Immature natural killer cell (primary cell): ENCODE measurements around the gene SPTSSA. TPM values are rescaled to one million over a fixed set of nuclear protein-coding genes. Genes with fewer than 3 reads are reported as not detected.
"Not testable (repeated sequence)": the region's sequence is repeated elsewhere in the genome, so short reads cannot be mapped to it uniquely, and the experiment has no call there.

ENCODE experiments used
- DNase-seq, 3 donors: peaks; one replicate each; pipeline ENCODE4 v3.0.0; 2022; ENCODE audit warnings: mixed read lengths in 1 of 3
- H3K27ac Mint-ChIP-seq, 6 donors: one replicate each; pipeline ENCODE4 v1.8.0; 2020; ENCODE audit warnings: mixed read lengths in 6 of 6, mild to moderate bottlenecking in 5 of 6, inconsistent platforms in 4 of 6, moderate library complexity in 3 of 6
- H3K27me3 Mint-ChIP-seq, 3 donors: one replicate each; pipeline ENCODE4 v1.8.0; 2020 to 2021; ENCODE audit warnings: low read depth in 3 of 3, mild to moderate bottlenecking in 3 of 3, mixed read lengths in 3 of 3, moderate library complexity in 3 of 3, inconsistent platforms in 1 of 3
- H3K36me3 Mint-ChIP-seq, 3 donors: one replicate each; pipeline ENCODE4 v1.8.0; 2020; ENCODE audit warnings: mixed read lengths in 3 of 3, inconsistent platforms in 2 of 3, mild to moderate bottlenecking in 2 of 3
- H3K4me1 Mint-ChIP-seq, 2 donors: one replicate each; pipeline ENCODE4 v1.8.0; 2020; ENCODE audit warnings: inconsistent platforms in 2 of 2, mild to moderate bottlenecking in 2 of 2, mixed read lengths in 2 of 2, moderate library complexity in 1 of 2
- H3K4me3 Mint-ChIP-seq, 5 donors: one replicate each; pipeline ENCODE4 v1.8.0; 2020; ENCODE audit warnings: mild to moderate bottlenecking in 5 of 5, mixed read lengths in 5 of 5, inconsistent platforms in 3 of 5, moderate library complexity in 3 of 5
- H3K9me3 Mint-ChIP-seq, 6 donors: one replicate each; pipeline ENCODE4 v1.8.0; 2020; ENCODE audit warnings: mild to moderate bottlenecking in 6 of 6, mixed read lengths in 6 of 6, inconsistent platforms in 4 of 6, moderate library complexity in 3 of 6
- polyA plus RNA-seq, 3 donors: library from polyadenylated mRNA; unstranded; fragments of 300-500 nt; fragmentation: Illumina TruSeq; gene quantifications; one replicate each; pipeline ENCODE4 v1.2.3, GENCODE V29; 2021

SPTSSA gene
- polyA plus RNA-seq, 3 donors from 2014 or later, result 18.9 to 26.2 (median 21.9) TPM

GRCh38 chr14:34488528-34488927 is 26.5 kb upstream of the SPTSSA start:
- H3K4me3 Mint-ChIP-seq, result no peak overlapping the region
- no peak overlapping the region for H3K27ac Mint-ChIP-seq
- no peaks in the 10 kb centered on the region for H3K9me3 Mint-ChIP-seq
- H3K36me3 Mint-ChIP-seq, result peaks cover 0 to 4% (median 0%) of the 10 kb centered on the region in 3 donors
- H3K4me1 Mint-ChIP-seq, result no peaks in the 10 kb centered on the region
- no peak for DNase-seq
- peaks cover 0 to 3% (median 2%) of the 10 kb centered on the region in 3 donors for H3K27me3 Mint-ChIP-seq

DNA sequence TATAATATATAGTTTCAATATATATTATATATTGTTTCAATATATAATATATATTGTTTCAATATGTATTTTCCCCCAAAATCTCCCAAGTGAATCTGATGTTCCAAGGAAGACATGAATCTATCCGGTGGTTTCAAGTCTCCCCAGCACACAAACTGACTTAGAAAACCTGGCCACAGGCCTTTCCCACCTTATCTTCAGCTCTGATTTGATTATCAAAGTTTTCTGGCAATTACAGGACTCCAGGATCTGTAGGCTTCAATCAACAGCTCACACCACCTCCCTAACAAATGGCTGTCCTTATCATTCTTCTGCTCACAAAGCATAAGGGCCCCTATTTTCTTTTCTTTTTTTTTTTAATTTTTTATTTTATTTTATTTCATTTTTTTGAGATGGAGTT is 22.7 kb upstream of the SPTSSA start:
- DNase-seq, result no peak
- no peak overlapping the region for H3K27ac Mint-ChIP-seq

DNA sequence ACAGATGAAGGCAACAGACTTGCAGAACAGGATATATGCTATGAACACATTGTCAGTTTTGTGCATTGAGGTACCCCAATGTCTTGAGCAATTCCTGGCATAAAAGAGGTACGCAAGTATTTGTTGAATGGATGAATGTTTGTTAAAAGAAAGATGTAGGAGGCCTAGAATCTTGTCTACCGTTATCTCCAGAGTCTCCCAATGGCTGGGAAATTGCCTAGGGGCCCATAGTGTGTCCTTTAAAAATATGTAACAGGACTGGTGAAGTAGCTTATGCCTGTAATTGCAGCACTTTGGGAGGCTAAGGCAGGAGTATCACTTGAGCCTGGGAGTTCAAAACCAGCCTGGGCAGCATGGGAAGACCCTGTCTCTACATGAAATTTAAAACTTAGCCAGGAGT is 20.4 kb upstream of the SPTSSA start:
- Mint-ChIP-seq H3K9me3 (no peaks in the 10 kb centered on the region), H3K36me3 (no peaks in the 10 kb centered on the region), H3K27ac (no peak overlapping the region), H3K4me1 (no peaks in the 10 kb centered on the region), H3K4me3 (no peak overlapping the region), H3K27me3 (peaks cover 0 to 3% (median 2%) of the 10 kb centered on the region in 3 donors)
- no peak for DNase-seq

More for the DNA sequence above, 22.7 kb upstream of the SPTSSA start:
- H3K36me3 Mint-ChIP-seq, result no peaks in the 10 kb centered on the region
- peaks cover 2 to 3% (median 3%) of the 10 kb centered on the region in 3 donors for H3K27me3 Mint-ChIP-seq
- no peaks in the 10 kb centered on the region for H3K4me1 Mint-ChIP-seq
- no peak overlapping the region for H3K4me3 Mint-ChIP-seq
- H3K9me3 Mint-ChIP-seq, result no peaks in the 10 kb centered on the region

DNA sequence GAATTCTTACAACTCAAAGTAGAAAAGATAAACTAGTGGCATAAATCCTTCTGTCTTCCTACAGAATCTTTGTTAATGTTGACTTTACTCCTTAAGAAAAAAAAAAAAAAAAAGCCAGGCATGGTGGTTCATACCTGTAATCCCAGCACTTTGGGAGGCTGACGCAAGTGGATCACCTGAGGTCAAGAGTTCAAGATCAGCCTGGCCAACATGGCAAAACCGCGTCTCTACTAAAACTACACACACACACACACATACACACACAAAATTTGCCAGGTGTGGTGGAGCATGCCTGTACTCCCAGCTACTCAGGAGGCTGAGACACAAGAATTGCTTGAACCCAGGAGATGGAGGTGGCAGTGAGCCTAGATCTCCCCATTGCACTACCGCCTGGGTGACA is 17.7 kb upstream of the SPTSSA start:
- Mint-ChIP-seq H3K27ac (no peak overlapping the region), H3K4me1 (no peaks in the 10 kb centered on the region), H3K9me3 (no peaks in the 10 kb centered on the region), H3K36me3 (no peaks in the 10 kb centered on the region), H3K27me3 (peaks cover 0 to 3% (median 0%) of the 10 kb centered on the region in 3 donors), H3K4me3 (no peak overlapping the region)
- DNase-seq, result no peak

DNA sequence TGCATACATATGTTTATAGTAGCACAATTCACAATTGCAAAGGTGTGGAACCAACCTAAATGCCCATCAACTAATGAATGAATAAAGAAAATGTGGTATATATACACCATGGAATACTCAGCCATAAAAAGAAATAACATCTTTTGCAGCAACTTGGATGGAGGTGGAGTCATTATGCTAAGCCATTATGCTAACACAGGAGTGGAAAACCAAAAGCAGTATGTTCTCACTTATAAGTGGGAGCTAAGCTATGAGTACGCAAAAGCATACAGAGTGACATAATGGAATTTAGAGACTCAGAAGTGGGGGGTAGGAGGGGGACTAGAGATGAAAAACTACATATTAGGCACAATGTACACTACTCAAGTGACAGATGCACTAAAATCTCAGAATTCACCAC is 16.2 kb upstream of the SPTSSA start:
- Mint-ChIP-seq H3K9me3 (no peaks in the 10 kb centered on the region), H3K4me1 (no peaks in the 10 kb centered on the region), H3K27me3 (peaks cover 0 to 2% (median 0%) of the 10 kb centered on the region in 3 donors), H3K27ac (no peak overlapping the region), H3K4me3 (no peak overlapping the region), H3K36me3 (no peaks in the 10 kb centered on the region)
- no peak for DNase-seq

DNA sequence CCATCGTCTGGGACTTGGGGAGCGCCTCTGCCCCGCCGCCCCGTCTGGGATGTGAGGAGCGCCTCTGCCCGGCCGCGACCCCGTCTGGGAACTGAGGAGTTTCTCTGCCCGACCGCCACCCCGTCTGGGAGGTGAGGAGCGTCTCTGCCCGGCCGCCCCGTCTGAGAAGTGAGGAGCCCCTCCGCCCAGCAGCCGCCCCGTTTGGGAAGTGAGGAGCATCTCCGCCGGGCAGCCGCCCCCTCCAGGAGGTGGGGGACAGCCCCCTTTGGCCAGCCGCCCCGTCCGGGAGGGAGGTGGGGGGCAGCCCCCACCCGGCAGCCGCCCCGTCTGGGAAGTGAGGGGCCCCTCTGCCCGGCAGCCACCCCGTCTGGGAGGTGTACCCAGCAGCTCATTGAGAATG is 14.0 kb upstream of the SPTSSA start:
- not testable (repeated sequence) for H3K27me3 Mint-ChIP-seq, DNase-seq, H3K36me3 Mint-ChIP-seq, H3K4me3 Mint-ChIP-seq, H3K27ac Mint-ChIP-seq, H3K4me1 Mint-ChIP-seq, H3K9me3 Mint-ChIP-seq

DNA sequence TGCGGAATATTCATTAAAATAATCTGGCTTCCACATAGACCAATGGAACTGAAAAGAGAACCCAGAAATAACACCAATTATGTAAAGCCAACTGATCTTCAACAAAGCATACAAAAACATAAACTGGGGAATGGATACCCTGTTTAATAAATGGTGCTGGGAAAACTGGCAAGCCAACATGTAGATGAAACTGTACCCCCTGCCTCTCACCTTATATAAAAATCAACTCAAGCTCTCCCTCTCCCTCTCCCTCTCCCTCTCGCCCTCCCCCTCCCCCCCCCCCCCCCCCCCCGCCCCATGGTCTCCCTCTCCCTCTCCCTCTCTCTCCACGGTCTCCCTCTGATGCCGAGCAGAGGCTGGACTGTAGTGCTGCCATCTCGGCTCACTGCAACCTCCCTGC is 13.1 kb upstream of the SPTSSA start:
- H3K4me3 Mint-ChIP-seq, result no peak overlapping the region
- H3K9me3 Mint-ChIP-seq, result no peaks in the 10 kb centered on the region
- H3K4me1 Mint-ChIP-seq, result no peaks in the 10 kb centered on the region
- no peak for DNase-seq
- H3K27ac Mint-ChIP-seq, result no peak overlapping the region
- H3K36me3 Mint-ChIP-seq, result no peaks in the 10 kb centered on the region
- peaks cover 0 to 1% (median 0%) of the 10 kb centered on the region in 3 donors for H3K27me3 Mint-ChIP-seq

DNA sequence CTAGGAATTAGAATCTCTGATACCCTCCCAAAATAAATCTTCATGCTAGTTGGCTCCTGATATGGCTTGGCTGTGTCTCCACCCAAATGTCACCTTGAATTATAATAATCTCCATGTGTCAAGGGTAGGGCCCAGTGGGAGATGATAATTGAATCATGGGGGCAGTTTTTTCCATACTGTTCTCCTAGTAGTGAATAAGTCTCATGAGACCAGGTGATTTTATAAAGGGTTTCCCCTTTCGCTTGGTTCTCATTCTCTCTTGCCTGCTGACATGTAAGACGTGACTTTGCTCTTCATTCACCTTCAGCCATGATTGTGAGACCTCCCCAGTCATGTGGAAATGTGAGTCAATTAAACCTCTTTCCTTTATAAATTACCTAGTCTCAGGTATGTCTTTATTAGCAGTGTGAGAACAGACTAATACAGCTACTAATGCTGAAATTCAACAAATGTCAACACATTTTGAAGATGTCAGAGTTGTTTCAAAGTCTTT is 12.2 kb upstream of the SPTSSA start:
- no peak for DNase-seq
- Mint-ChIP-seq H3K9me3 (no peaks in the 10 kb centered on the region), H3K4me1 (no peaks in the 10 kb centered on the region), H3K36me3 (no peaks in the 10 kb centered on the region), H3K4me3 (no peak overlapping the region), H3K27ac (no peak overlapping the region), H3K27me3 (peaks cover 0 to 1% (median 0%) of the 10 kb centered on the region in 3 donors)

DNA sequence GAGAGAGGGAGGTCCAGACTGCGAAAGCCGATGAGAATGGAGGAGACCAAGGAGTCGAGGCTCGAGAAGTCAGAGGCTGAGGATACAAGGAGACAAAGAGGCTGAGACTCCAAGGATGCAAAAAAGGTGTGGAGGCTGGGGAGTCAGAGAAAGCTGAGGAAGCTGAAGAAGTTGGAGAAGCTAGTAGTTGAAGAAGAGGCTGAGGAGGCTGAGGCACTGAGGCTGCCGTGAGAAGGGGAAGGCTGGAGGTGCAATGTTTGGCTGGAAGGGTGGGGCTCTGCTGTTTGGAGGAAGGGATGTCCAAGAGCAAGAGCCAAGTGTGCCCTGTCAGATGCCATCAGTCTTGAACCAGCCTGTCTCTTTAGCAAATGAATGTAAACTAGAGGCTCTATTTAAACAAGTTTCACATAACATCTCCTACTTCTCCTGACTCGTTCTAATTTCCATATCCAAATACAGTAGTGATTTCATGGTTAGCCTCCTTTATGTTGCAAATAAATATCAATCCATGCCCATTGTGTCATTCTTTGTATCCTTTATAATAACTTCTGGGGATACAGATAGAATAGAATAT is 10.8 kb upstream of the SPTSSA start:
- no peaks in the 10 kb centered on the region for H3K36me3 Mint-ChIP-seq
- H3K27me3 Mint-ChIP-seq, result peaks cover 0 to 3% (median under 1%) of the 10 kb centered on the region in 3 donors
- no peak for DNase-seq
- no peak overlapping the region for H3K4me3 Mint-ChIP-seq
- no peaks in the 10 kb centered on the region for H3K9me3 Mint-ChIP-seq
- H3K4me1 Mint-ChIP-seq, result no peaks in the 10 kb centered on the region
- no peak overlapping the region for H3K27ac Mint-ChIP-seq

DNA sequence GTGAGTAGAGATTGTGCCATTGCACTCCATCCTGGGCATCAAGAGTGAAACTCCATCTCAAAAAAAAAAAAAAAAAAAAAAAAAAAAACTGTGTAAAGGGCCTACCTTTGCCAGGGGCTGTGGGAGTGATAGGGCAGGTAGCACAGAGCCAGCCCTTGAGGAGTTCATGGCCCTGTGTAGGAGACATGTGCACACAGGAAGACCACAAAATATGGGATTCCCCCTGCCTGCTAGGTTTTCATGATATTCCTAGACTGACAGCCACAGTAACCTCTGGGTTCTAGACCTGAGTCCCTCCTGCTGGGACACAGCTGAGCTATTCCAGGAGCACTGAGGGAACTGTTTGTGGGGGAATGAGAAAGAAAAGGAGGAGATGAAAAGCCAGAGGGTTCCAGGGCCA is 8.3 kb upstream of the SPTSSA start:
- no peaks in the 10 kb centered on the region for H3K9me3 Mint-ChIP-seq
- H3K27ac Mint-ChIP-seq, result no peak overlapping the region
- H3K4me1 Mint-ChIP-seq, result no peaks in the 10 kb centered on the region
- DNase-seq, result no peak
- no peaks in the 10 kb centered on the region for H3K36me3 Mint-ChIP-seq
- peaks cover 0 to 5% (median 2%) of the 10 kb centered on the region in 3 donors for H3K27me3 Mint-ChIP-seq
- H3K4me3 Mint-ChIP-seq, result no peak overlapping the region

- Mint-ChIP-seq H3K4me3 (no peak overlapping the region), H3K27me3 (peaks cover 0 to 7% (median 2%) of the 10 kb centered on the region in 3 donors), H3K27ac (no peak overlapping the region), H3K36me3 (no peaks in the 10 kb centered on the region), H3K9me3 (no peaks in the 10 kb centered on the region), H3K4me1 (peaks cover 5 to 7% of the 10 kb centered on the region in 2 donors)
- no peak for DNase-seq
Observed at GRCh38 chr14:34466691-34467090, 4.7 kb upstream of the SPTSSA start.

DNA sequence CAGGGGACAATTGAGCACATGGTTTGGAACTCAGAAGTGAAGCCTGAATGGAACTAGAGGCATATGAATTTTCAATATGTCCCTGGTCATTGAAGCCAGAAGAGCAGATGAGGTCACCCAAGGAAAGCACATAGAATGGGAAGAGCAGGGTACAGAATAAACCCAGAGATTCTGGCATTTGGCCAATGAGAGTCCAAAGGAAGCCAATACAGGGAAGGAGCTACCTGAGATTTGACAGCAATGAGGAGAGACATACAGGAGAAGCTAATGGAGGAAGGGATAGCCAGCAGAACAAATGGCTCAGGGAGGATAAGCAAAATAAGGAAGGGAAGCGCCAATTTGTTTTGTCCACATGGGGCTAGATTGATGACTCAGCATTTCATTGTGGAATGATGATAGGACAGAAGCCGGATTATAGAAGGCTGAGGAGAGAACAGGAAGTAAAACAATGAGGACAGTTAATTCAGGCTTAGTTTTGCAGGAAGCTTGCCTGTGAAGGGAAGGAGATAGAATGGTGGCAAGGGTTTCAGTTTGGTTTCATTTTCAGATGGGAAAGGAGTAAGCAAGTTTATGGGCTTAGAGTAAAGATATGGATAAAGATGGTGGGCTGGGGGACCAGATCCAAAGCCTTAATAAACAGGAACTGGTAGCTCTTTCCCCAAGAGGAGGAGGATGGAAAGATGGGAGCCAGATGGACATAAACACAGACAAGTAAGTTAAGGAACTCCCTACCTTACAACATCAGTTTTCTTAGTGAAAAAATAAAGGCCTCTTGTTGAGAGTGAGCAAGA is 3.2 kb upstream of the SPTSSA start:
- Mint-ChIP-seq H3K4me3 (no peak overlapping the region), H3K27ac (no peak overlapping the region), H3K36me3 (no peaks in the 10 kb centered on the region), H3K4me1 (peaks cover 19 to 22% of the 10 kb centered on the region in 2 donors), H3K27me3 (peaks cover 0 to 7% (median 2%) of the 10 kb centered on the region in 3 donors), H3K9me3 (no peaks in the 10 kb centered on the region)
- no peak for DNase-seq

DNA sequence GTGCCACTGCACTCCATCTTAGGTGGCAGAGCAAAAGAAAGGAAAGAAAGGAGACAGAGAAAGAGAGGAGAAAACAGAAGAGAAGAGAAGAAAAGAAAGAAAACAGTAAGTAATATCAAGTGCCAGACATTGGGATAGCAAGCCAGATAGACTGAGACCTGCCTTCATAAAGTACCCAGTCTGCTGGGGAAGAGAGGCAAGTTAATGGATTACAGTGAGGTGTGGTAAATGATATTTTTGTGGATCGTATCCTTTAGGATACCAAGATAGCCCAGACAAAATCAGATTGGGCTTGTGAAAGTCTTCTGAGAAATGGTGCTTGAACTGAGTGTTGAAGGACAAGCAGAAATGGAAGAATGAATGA is 1.5 kb upstream of the SPTSSA start:
- Mint-ChIP-seq H3K9me3 (no peaks in the 10 kb centered on the region), H3K27ac (no peak overlapping the region), H3K4me3 (no peak overlapping the region), H3K36me3 (no peaks in the 10 kb centered on the region), H3K4me1 (peaks cover 20 to 23% of the 10 kb centered on the region in 2 donors), H3K27me3 (peaks cover 0 to 7% (median 2%) of the 10 kb centered on the region in 3 donors)
- no peak for DNase-seq

DNA sequence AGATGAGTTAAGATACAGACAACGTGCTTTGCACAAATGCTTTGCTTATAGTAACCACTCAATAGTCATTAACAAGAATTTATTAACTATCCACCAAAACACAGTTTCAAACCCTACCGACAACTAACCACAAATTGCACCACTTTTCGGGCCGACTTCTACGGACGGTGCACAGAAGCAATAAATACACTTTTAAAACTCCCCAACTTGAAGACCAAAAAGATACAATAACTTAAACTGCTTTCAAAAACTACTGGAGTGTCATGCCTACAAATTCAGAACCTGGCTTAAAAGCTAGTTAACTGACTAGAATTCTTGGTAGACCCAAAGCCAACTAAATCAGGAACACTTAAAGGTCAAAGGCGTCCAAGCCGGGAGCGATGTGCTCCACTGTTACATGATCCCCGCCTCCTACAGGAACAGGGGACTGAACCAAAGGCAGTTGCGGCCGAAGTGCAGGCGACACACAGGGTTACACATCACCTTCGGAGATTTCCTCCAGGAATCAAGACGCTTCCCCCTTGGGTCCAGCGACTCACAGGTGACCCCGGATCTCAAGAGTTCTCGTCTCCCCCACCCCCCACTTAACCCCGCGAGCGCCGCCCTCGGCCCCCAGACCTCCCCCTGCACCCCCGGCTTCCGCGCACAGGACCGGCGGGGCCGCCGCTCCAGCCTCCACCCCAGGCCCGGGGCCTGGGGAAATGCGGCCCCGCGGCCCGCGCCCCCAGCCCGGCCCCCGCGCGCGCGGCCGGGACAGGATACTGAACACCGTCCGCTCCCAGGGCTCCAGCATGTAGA is 507 bp downstream of the SPTSSA start:
- Mint-ChIP-seq H3K27ac (peak overlapping the region; percentile 67 to 92 (median 88)), H3K4me3 (peak overlapping the region; percentile 82 to 95 (median 90)), H3K27me3 (peaks cover 0 to 3% (median 0%) of the 10 kb centered on the region in 3 donors), H3K4me1 (peaks cover 20 to 23% of the 10 kb centered on the region in 2 donors), H3K36me3 (no peaks in the 10 kb centered on the region), H3K9me3 (no peaks in the 10 kb centered on the region)
- DNase-seq, result peak in 2 of 3 donors; percentile 0 to 15
